Panc1 (cell line): Measurements from ENCODE around the gene AKAP13. TPM values are rescaled to one million over a fixed set of nuclear protein-coding genes. Genes with fewer than 3 reads are reported as not detected.
"Not testable (repeated sequence)": the region's sequence is repeated elsewhere in the genome, so short reads cannot be mapped to it uniquely, and the experiment has no call there.

Experiments used
- ATAC-seq: fragments of 200-7000 bp; cut with Tn5 transposase; 2 replicates; pipeline ENCODE4 v1.9.1; 2020; ENCODE audit warnings: mild to moderate bottlenecking, moderate library complexity
- BruUV-seq: library from RNA; stranded (reverse); fragments of 400-500 nt; replicated peaks from 2 replicates; lab custom pipeline; 2021; lab: Mats Ljungman, UMichigan
- CTCF ChIA-PET: fragments of 300-600 bp; sonication (Branson Sonifier 250); formaldehyde crosslinking; loops from one replicate; lab custom pipeline; 2022; ENCODE audit warnings: antibody characterized with exemption; lab: Charles Lee
- POLR2A ChIA-PET: fragments of 300-600 bp; sonication (Branson Sonifier 250); formaldehyde crosslinking; loops from one replicate; lab custom pipeline; 2022; ENCODE audit warnings: antibody characterized with exemption; lab: Charles Lee
- DNase-seq: peaks from one replicate; pipeline ENCODE4 v3.0.0-alpha.2; 2010; ENCODE audit warnings: low read depth, low spot score
- H3K27ac ChIP-seq: 2 replicates; pipeline ENCODE4 v1.5.1; 2011; ENCODE audit warnings: mild to moderate bottlenecking, low read length, inconsistent platforms
- H3K27me3 ChIP-seq: fragments of 200-500 bp; sonication (Bioruptor generic); 2 replicates; pipeline ENCODE4 v1.6.0; 2014; ENCODE audit warnings: low read length, inconsistent platforms; ENCODE audit not compliant: control insufficient read depth, insufficient read depth
- H3K36me3 ChIP-seq: fragments of 200-500 bp; sonication (Bioruptor generic); 2 replicates; pipeline ENCODE4 v1.5.1; 2014; ENCODE audit warnings: inconsistent platforms, mild to moderate bottlenecking, low read length, moderate library complexity; ENCODE audit not compliant: control insufficient read depth, insufficient read depth
- H3K4me1 ChIP-seq: 2 replicates; pipeline ENCODE4 v1.5.1; 2011; ENCODE audit warnings: inconsistent platforms, mild to moderate bottlenecking, low read length, moderate library complexity; ENCODE audit not compliant: control insufficient read depth, insufficient read depth
- H3K4me3 ChIP-seq, 2 experiments: 2 replicates each; pipeline ENCODE4 v1.5.1; 2011 to 2012; ENCODE audit warnings: low read depth in 2 of 2, low read length in 2 of 2, mild to moderate bottlenecking in 2 of 2, inconsistent platforms in 1 of 2, moderate library complexity in 1 of 2
- H3K9me3 ChIP-seq: fragments of 200-500 bp; sonication (Bioruptor generic); 2 replicates; pipeline ENCODE4 v1.5.1; 2014; ENCODE audit warnings: low read depth, mild to moderate bottlenecking, inconsistent platforms, low read length, moderate library complexity; ENCODE audit not compliant: control insufficient read depth, insufficient read depth
- CTCF ChIP-seq: fragments of 450-650 bp; IDR thresholded peaks from 2 replicates; pipeline ENCODE4 v1.5.1; 2017; ENCODE audit warnings: mild to moderate bottlenecking
- POLR2AphosphoS5 ChIP-seq: IDR thresholded peaks from 2 replicates; pipeline ENCODE4 v1.6.1; 2012; ENCODE audit warnings: mild to moderate bottlenecking, low read depth, low read length, moderate library complexity
- SIN3A ChIP-seq: IDR thresholded peaks from 2 replicates; pipeline ENCODE4 v1.6.1; 2012; ENCODE audit warnings: low read depth, mild to moderate bottlenecking, low read length, moderate library complexity, borderline replicate concordance; ENCODE audit not compliant: insufficient read depth
- TCF7L2 ChIP-seq: IDR thresholded peaks from 2 replicates; pipeline ENCODE4 v1.6.1; 2011; ENCODE audit warnings: mild to moderate bottlenecking, low read depth, low read length, inconsistent platforms
- in situ Hi-C: cut with HindIII; loops from 2 replicates; pipeline ENCODE4 v1.10.0; 2016; ENCODE audit warnings: low sequenced_read_pairs, low pct_unique_long_range_greater_than_20kb
- intact Hi-C: fragments of 100-400 bp; cut with micrococcal nuclease; formaldehyde crosslinking; loops from one replicate; pipeline ENCODE4 v1.10.0; 2022; ENCODE audit not compliant: unreplicated experiment
- total RNA-seq: library from RNA; stranded (reverse); gene quantifications from one replicate; pipeline ENCODE4 v1.2.1, GENCODE V29; 2021; ENCODE audit not compliant: unreplicated experiment
- TF ChIP-seq, protein P1 (sequence below), 2 experiments: IDR thresholded peaks; 2 replicates each; pipeline ENCODE4 v1.6.1; 2011 to 2012; ENCODE audit warnings: low read depth in 2 of 2, control low read depth in 1 of 2, low read length in 1 of 2, mild to moderate bottlenecking in 1 of 2, moderate library complexity in 1 of 2; ENCODE audit not compliant: insufficient read depth in 1 of 2

Gene AKAP13
- total RNA-seq, 1 experiment from 2014 or later, result 94.2 TPM

GRCh38 chr15:85583923-85584390, 203.6 kb downstream of the AKAP13 start:
- Histone ChIP-seq H3K4me1 (no peaks in the 10 kb centered on the region), H3K9me3 (no peaks in the 10 kb centered on the region), H3K27me3 (no peaks in the 10 kb centered on the region), H3K27ac (no peak overlapping the region), H3K4me3 (no peak overlapping the region), H3K36me3 (peaks cover 9% of the 10 kb centered on the region)
- intact Hi-C loops, result no loop called here
- DNase-seq, result no peak
- in situ Hi-C loops, result no loop called here
- no peak for ATAC-seq
- CTCF ChIA-PET, result no interaction called here
- BruUV-seq, result no TSS peak
- POLR2A ChIA-PET, result no interaction called here
- no peak for TF ChIP-seq POLR2AphosphoS5
- no peak for TF ChIP-seq SIN3A
- no peak for TF ChIP-seq TCF7L2
- TF ChIP-seq, protein P1, sequence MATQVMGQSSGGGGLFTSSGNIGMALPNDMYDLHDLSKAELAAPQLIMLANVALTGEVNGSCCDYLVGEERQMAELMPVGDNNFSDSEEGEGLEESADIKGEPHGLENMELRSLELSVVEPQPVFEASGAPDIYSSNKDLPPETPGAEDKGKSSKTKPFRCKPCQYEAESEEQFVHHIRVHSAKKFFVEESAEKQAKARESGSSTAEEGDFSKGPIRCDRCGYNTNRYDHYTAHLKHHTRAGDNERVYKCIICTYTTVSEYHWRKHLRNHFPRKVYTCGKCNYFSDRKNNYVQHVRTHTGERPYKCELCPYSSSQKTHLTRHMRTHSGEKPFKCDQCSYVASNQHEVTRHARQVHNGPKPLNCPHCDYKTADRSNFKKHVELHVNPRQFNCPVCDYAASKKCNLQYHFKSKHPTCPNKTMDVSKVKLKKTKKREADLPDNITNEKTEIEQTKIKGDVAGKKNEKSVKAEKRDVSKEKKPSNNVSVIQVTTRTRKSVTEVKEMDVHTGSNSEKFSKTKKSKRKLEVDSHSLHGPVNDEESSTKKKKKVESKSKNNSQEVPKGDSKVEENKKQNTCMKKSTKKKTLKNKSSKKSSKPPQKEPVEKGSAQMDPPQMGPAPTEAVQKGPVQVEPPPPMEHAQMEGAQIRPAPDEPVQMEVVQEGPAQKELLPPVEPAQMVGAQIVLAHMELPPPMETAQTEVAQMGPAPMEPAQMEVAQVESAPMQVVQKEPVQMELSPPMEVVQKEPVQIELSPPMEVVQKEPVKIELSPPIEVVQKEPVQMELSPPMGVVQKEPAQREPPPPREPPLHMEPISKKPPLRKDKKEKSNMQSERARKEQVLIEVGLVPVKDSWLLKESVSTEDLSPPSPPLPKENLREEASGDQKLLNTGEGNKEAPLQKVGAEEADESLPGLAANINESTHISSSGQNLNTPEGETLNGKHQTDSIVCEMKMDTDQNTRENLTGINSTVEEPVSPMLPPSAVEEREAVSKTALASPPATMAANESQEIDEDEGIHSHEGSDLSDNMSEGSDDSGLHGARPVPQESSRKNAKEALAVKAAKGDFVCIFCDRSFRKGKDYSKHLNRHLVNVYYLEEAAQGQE (IDR thresholded peaks at IDR 0.05; ENCODE audit: insufficient read depth in 1 of 2, low read depth in 2 of 2, low read length in 1 of 2), result no peak
- TF ChIP-seq CTCF, result no peak

- POLR2A ChIA-PET, result no interaction called here
- ATAC-seq (no peak), DNase-seq (no peak)
- BruUV-seq, result no TSS peak
- TF ChIP-seq SIN3A, result no peak
- TF ChIP-seq TCF7L2, result no peak
- TF ChIP-seq, protein P1 (IDR thresholded peaks at IDR 0.05; ENCODE audit: insufficient read depth in 1 of 2, low read depth in 2 of 2, low read length in 1 of 2), result no peak
- TF ChIP-seq CTCF, result no peak
- TF ChIP-seq POLR2AphosphoS5, result no peak
- Histone ChIP-seq H3K27me3 (no peaks in the 10 kb centered on the region), H3K36me3 (peaks cover 3% of the 10 kb centered on the region; the same call in 1 of the 2 replicates), H3K27ac (no peak overlapping the region), H3K9me3 (no peaks in the 10 kb centered on the region), H3K4me1 (no peaks in the 10 kb centered on the region), H3K4me3 (no peak overlapping the region)
- in situ Hi-C loops, result no loop called here
- intact Hi-C loops, result no loop called here
- CTCF ChIA-PET, result interaction anchor here (0.6 kb wide), 1 partner anchor 30 kb away, joined by 3 read pairs; no protein-coding TSS in a partner anchor
These were observed 204.5 kb downstream of the AKAP13 start for GRCh38 chr15:85584872-85585271.

GRCh38 chr15:85586196-85586595, 205.8 kb downstream of the AKAP13 start:
- H3K4me1 ChIP-seq, H3K9me3 ChIP-seq, H3K27ac ChIP-seq, in situ Hi-C loops, H3K27me3 ChIP-seq, POLR2A ChIA-PET, DNase-seq, H3K36me3 ChIP-seq, BruUV-seq, intact Hi-C loops, H3K4me3 ChIP-seq, CTCF ChIA-PET, ATAC-seq: not testable (repeated sequence)
